ENCODE measurements around the gene PDCD6IP.

PDCD6IP gene

DNA sequence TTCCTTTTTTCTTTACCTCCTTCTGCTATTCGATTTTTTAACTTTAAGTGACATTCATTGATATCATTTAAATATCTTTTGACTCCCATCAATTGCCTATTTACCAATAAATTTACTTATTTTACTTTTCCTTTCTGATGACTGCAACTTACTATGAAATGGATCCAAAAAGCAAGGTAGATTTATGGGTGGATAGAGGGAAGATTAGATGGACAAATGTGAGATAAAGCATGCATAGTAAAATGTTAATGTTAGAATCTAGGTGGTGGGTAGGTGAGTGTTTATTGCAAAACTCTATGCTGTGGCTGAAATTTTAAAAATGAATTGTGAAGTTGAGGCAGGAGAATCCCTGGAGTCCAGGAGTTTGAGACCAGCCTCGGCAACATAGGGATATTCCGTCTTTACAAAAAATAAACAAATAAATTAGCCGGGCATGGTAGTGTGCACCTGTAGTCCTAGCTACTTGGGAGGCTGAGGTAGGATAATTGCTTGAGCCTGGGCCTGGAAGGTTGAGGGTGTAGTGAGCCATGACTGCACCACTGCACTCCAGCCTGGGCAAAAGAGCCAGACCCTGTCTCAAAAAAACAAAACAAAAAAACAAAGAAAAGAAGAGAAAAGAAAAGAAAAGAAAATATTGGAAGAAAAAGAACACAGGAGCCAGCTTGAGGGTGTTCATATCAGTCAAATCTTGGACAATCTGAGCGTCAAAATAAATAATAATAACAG, 6.1 kb upstream of the PDCD6IP start:
- Histone ChIP-seq H3K36me3 (ENCODE audit: control insufficient read depth in 5 of 5, insufficient read depth in 5 of 5, low read length in 5 of 5) (no peaks in the 10 kb centered on the region), H3K9me3 (ENCODE audit: control insufficient read depth in 5 of 5, low read length in 5 of 5) (no peaks in the 10 kb centered on the region), H3K4me1 (ENCODE audit: control insufficient read depth in 5 of 5, insufficient read depth in 5 of 5, low read length in 5 of 5) (peaks cover 0 to 3% (median under 1%) of the 10 kb centered on the region in 5 donors), H3K27ac (ENCODE audit: low read depth, low read length) (no peak overlapping the region), H3K4me3 (ENCODE audit: low read depth in 1 of 5, low read length in 5 of 5) (no peak overlapping the region), H3K27me3 (ENCODE audit: control insufficient read depth in 5 of 5, insufficient read depth in 4 of 5, low read length in 5 of 5) (no peaks in the 10 kb centered on the region), H3K9ac (ENCODE audit: low read length in 5 of 5) (no peak overlapping the region)

- Histone ChIP-seq H3K27me3 (ENCODE audit: control insufficient read depth in 5 of 5, insufficient read depth in 4 of 5, low read length in 5 of 5) (no peaks in the 10 kb centered on the region), H3K9me3 (ENCODE audit: control insufficient read depth in 5 of 5, low read length in 5 of 5) (no peaks in the 10 kb centered on the region), H3K4me3 (ENCODE audit: low read depth in 1 of 5, low read length in 5 of 5) (no peak overlapping the region), H3K27ac (ENCODE audit: low read depth, low read length) (no peak overlapping the region), H3K36me3 (ENCODE audit: control insufficient read depth in 5 of 5, insufficient read depth in 5 of 5, low read length in 5 of 5) (no peaks in the 10 kb centered on the region), H3K9ac (ENCODE audit: low read length in 5 of 5) (no peak overlapping the region), H3K4me1 (ENCODE audit: control insufficient read depth in 5 of 5, insufficient read depth in 5 of 5, low read length in 5 of 5) (peaks cover 0 to 23% (median 18%) of the 10 kb centered on the region in 5 donors)
These were observed 3.3 kb upstream of the PDCD6IP start for GRCh38 chr3:33795131-33795530.

DNA sequence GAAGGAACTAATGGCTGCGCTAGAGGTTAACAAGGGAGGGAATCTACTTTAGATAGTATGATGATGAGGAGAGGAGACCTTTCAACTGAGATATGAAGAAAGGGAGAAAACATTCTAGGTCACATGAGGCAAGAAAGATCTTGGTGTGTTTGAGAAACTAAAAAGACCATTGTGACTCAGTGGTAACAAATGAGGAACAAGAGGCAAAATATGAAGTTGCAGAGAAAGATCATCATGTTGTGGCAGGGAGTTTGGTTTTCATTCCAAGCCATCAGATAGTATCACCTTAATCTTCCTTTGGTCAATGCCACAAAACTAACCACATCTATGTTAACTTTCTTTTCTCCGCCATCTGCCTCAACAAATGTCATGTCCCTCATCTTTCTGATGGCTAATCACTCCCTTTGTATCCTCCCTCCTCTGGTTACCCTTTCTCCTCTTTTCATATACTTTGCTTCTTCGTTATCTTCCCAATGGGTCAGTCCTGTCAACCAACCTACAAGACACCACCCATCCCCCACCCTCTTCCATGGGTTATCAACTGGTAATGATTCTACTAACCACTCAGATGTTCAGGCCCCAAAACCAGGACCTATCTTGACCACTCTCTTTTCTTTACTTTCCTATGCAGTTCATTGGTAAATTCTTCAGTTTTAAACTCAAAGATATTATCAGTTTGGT, 2.4 kb upstream of the PDCD6IP start:
- H3K9ac ChIP-seq (ENCODE audit: low read length in 5 of 5): no peak overlapping the region
- no peaks in the 10 kb centered on the region for H3K36me3 ChIP-seq (ENCODE audit: control insufficient read depth in 5 of 5, insufficient read depth in 5 of 5, low read length in 5 of 5)
- peaks cover 0 to 31% (median 26%) of the 10 kb centered on the region in 5 donors for H3K4me1 ChIP-seq (ENCODE audit: control insufficient read depth in 5 of 5, insufficient read depth in 5 of 5, low read length in 5 of 5)
- H3K4me3 ChIP-seq (ENCODE audit: low read depth in 1 of 5, low read length in 5 of 5): no peak overlapping the region
- no peaks in the 10 kb centered on the region for H3K9me3 ChIP-seq (ENCODE audit: control insufficient read depth in 5 of 5, low read length in 5 of 5)
- no peak overlapping the region for H3K27ac ChIP-seq (ENCODE audit: low read depth, low read length)
- no peaks in the 10 kb centered on the region for H3K27me3 ChIP-seq (ENCODE audit: control insufficient read depth in 5 of 5, insufficient read depth in 4 of 5, low read length in 5 of 5)

- Histone ChIP-seq H3K36me3 (ENCODE audit: control insufficient read depth in 5 of 5, insufficient read depth in 5 of 5, low read length in 5 of 5) (peaks cover 0 to 4% (median 2%) of the 10 kb centered on the region in 5 donors), H3K27me3 (ENCODE audit: control insufficient read depth in 5 of 5, insufficient read depth in 4 of 5, low read length in 5 of 5) (no peaks in the 10 kb centered on the region), H3K4me1 (ENCODE audit: control insufficient read depth in 5 of 5, insufficient read depth in 5 of 5, low read length in 5 of 5) (peaks cover 0 to 40% (median 37%) of the 10 kb centered on the region in 5 donors), H3K4me3 (ENCODE audit: low read depth in 1 of 5, low read length in 5 of 5) (peak overlapping the region; percentile 86 to 98 (median 97)), H3K27ac (ENCODE audit: low read depth, low read length) (peak overlapping the region; percentile 98), H3K9ac (ENCODE audit: low read length in 5 of 5) (peak overlapping the region; percentile 87 to 97 (median 91)), H3K9me3 (ENCODE audit: control insufficient read depth in 5 of 5, low read length in 5 of 5) (no peaks in the 10 kb centered on the region)
These were observed 365 bp upstream of the PDCD6IP start for GRCh38 chr3:33798113-33798417.

DNA sequence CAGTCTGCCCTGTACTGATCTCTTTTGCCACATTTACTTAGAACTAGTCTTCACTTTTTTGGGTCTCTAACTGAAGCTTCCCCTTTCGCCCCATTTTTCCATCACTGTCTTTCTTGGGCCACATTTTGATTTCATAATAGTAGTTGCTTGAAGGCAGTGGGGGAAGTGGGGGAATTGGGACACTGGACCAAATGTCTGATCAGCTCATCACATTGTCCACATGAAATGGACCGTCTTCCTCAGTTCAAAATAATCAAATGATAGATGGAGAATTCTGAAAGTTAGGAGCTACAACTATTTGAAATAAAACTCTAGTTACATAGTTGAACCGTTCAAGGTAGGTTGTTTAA, 747 bp downstream of the PDCD6IP start:
- Histone ChIP-seq H3K27me3 (ENCODE audit: control insufficient read depth in 5 of 5, insufficient read depth in 4 of 5, low read length in 5 of 5) (no peaks in the 10 kb centered on the region), H3K4me1 (ENCODE audit: control insufficient read depth in 5 of 5, insufficient read depth in 5 of 5, low read length in 5 of 5) (peaks cover 0 to 40% (median 37%) of the 10 kb centered on the region in 5 donors), H3K9ac (ENCODE audit: low read length in 5 of 5) (peak overlapping the region; percentile 56 to 97 (median 91)), H3K27ac (ENCODE audit: low read depth, low read length) (peak overlapping the region; percentile 98), H3K9me3 (ENCODE audit: control insufficient read depth in 5 of 5, low read length in 5 of 5) (no peaks in the 10 kb centered on the region), H3K36me3 (ENCODE audit: control insufficient read depth in 5 of 5, insufficient read depth in 5 of 5, low read length in 5 of 5) (peaks cover 0 to 9% (median 2%) of the 10 kb centered on the region in 5 donors), H3K4me3 (ENCODE audit: low read depth in 1 of 5, low read length in 5 of 5) (peak overlapping the region; percentile 76 to 98 (median 97))

DNA sequence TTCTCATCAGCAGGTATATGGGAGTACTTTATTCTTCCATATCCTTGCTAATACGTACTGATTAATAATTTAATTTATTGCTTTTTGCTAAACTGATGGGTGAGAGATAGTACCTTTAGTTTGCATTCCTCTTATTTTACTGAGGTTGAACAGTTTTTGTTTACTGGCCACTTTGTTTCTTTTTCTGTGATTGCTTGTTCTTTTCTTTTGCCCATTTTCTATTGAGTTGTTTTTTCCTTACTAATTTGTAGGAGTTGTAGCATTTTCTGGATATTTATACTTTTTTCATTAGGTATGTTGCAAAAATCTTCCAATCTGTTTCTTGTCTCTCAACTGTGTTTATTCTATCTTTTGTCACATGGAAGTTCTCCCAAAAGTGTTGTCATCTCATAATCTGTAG, 4.8 kb downstream of the PDCD6IP start:
- H3K27ac ChIP-seq (ENCODE audit: low read depth, low read length): no peak overlapping the region
- H3K9me3 ChIP-seq (ENCODE audit: control insufficient read depth in 5 of 5, low read length in 5 of 5): no peaks in the 10 kb centered on the region
- H3K9ac ChIP-seq (ENCODE audit: low read length in 5 of 5): no peak overlapping the region
- H3K36me3 ChIP-seq (ENCODE audit: control insufficient read depth in 5 of 5, insufficient read depth in 5 of 5, low read length in 5 of 5): peaks cover under 1 to 9% (median 2%) of the 10 kb centered on the region in 5 donors
- peaks cover 0 to 47% (median 44%) of the 10 kb centered on the region in 5 donors for H3K4me1 ChIP-seq (ENCODE audit: control insufficient read depth in 5 of 5, insufficient read depth in 5 of 5, low read length in 5 of 5)
- H3K27me3 ChIP-seq (ENCODE audit: control insufficient read depth in 5 of 5, insufficient read depth in 4 of 5, low read length in 5 of 5): no peaks in the 10 kb centered on the region
- H3K4me3 ChIP-seq (ENCODE audit: low read depth in 1 of 5, low read length in 5 of 5): no peak overlapping the region

GRCh38 chr3:33803894-33804526, 5.6 kb downstream of the PDCD6IP start:
- Histone ChIP-seq H3K4me3 (ENCODE audit: low read depth in 1 of 5, low read length in 5 of 5) (no peak overlapping the region), H3K4me1 (ENCODE audit: control insufficient read depth in 5 of 5, insufficient read depth in 5 of 5, low read length in 5 of 5) (peaks cover 0 to 47% (median 43%) of the 10 kb centered on the region in 5 donors), H3K27me3 (ENCODE audit: control insufficient read depth in 5 of 5, insufficient read depth in 4 of 5, low read length in 5 of 5) (no peaks in the 10 kb centered on the region)

GRCh38 chr3:33807191-33807590, 8.8 kb downstream of the PDCD6IP start:
- Histone ChIP-seq H3K27ac (ENCODE audit: low read depth, low read length) (peak overlapping the region; percentile 38), H3K4me1 (ENCODE audit: control insufficient read depth in 5 of 5, insufficient read depth in 5 of 5, low read length in 5 of 5) (peaks cover 0 to 33% (median 28%) of the 10 kb centered on the region in 5 donors), H3K4me3 (ENCODE audit: low read depth in 1 of 5, low read length in 5 of 5) (peak overlapping the region in 2 of 5 donors; percentile 22 to 23), H3K36me3 (ENCODE audit: control insufficient read depth in 5 of 5, insufficient read depth in 5 of 5, low read length in 5 of 5) (peaks cover 2 to 9% (median 5%) of the 10 kb centered on the region in 5 donors), H3K9me3 (ENCODE audit: control insufficient read depth in 5 of 5, low read length in 5 of 5) (no peaks in the 10 kb centered on the region), H3K9ac (ENCODE audit: low read length in 5 of 5) (peak overlapping the region in 1 of 5 donors; percentile 30), H3K27me3 (ENCODE audit: control insufficient read depth in 5 of 5, insufficient read depth in 4 of 5, low read length in 5 of 5) (no peaks in the 10 kb centered on the region)

More at GRCh38 chr3:33803894-33804526, 5.6 kb downstream of the PDCD6IP start:
- H3K9ac ChIP-seq (ENCODE audit: low read length in 5 of 5): no peak overlapping the region
- H3K9me3 ChIP-seq (ENCODE audit: control insufficient read depth in 5 of 5, low read length in 5 of 5): no peaks in the 10 kb centered on the region
- H3K27ac ChIP-seq (ENCODE audit: low read depth, low read length): no peak overlapping the region
- H3K36me3 ChIP-seq (ENCODE audit: control insufficient read depth in 5 of 5, insufficient read depth in 5 of 5, low read length in 5 of 5): peaks cover 2 to 9% (median 4%) of the 10 kb centered on the region in 5 donors

- peaks cover under 1 to 6% (median 3%) of the 10 kb centered on the region in 5 donors for H3K36me3 ChIP-seq (ENCODE audit: control insufficient read depth in 5 of 5, insufficient read depth in 5 of 5, low read length in 5 of 5)
- H3K9me3 ChIP-seq (ENCODE audit: control insufficient read depth in 5 of 5, low read length in 5 of 5): no peaks in the 10 kb centered on the region
- H3K4me1 ChIP-seq (ENCODE audit: control insufficient read depth in 5 of 5, insufficient read depth in 5 of 5, low read length in 5 of 5): peaks cover 0 to 33% (median 26%) of the 10 kb centered on the region in 5 donors
- H3K9ac ChIP-seq (ENCODE audit: low read length in 5 of 5): no peak overlapping the region
- H3K27ac ChIP-seq (ENCODE audit: low read depth, low read length): no peak overlapping the region
- H3K27me3 ChIP-seq (ENCODE audit: control insufficient read depth in 5 of 5, insufficient read depth in 4 of 5, low read length in 5 of 5): no peaks in the 10 kb centered on the region
- H3K4me3 ChIP-seq (ENCODE audit: low read depth in 1 of 5, low read length in 5 of 5): no peak overlapping the region
These were observed 10.1 kb downstream of the PDCD6IP start for GRCh38 chr3:33808559-33808958.

GRCh38 chr3:33810545-33810944, 12.1 kb downstream of the PDCD6IP start:
- Histone ChIP-seq H3K4me1 (ENCODE audit: control insufficient read depth in 5 of 5, insufficient read depth in 5 of 5, low read length in 5 of 5) (peaks cover 0 to 33% (median 25%) of the 10 kb centered on the region in 5 donors), H3K27ac (ENCODE audit: low read depth, low read length) (no peak overlapping the region), H3K36me3 (ENCODE audit: control insufficient read depth in 5 of 5, insufficient read depth in 5 of 5, low read length in 5 of 5) (peaks cover 3 to 10% (median 8%) of the 10 kb centered on the region in 5 donors), H3K9ac (ENCODE audit: low read length in 5 of 5) (no peak overlapping the region), H3K9me3 (ENCODE audit: control insufficient read depth in 5 of 5, low read length in 5 of 5) (no peaks in the 10 kb centered on the region), H3K27me3 (ENCODE audit: control insufficient read depth in 5 of 5, insufficient read depth in 4 of 5, low read length in 5 of 5) (no peaks in the 10 kb centered on the region), H3K4me3 (ENCODE audit: low read depth in 1 of 5, low read length in 5 of 5) (no peak overlapping the region)

All from subcutaneous abdominal adipose tissue (tissue), 5 donors.